Stimulated activated CD8-positive, alpha-beta memory T cell treated with anti-CD3 and anti-CD28 coated beads, Interleukin-7, amount 100 ng/mL, for 1 hour (primary cell): ENCODE data around the gene GTF2H4.

ENCODE experiments used
- DNase-seq, 2 donors: peaks; one replicate each; pipeline ENCODE4 v3.0.0-alpha.2; 2020; ENCODE audit warnings: low read depth in 2 of 2

GTF2H4 gene

GRCh38 chr6:30955367-30956042 lies 47.5 kb downstream of the GTF2H4 start:
- DNase-seq, result peak; percentile 47 to 49

- no peak for DNase-seq
Observed at GRCh38 chr6:30957716-30958115, 49.7 kb downstream of the GTF2H4 start.

GRCh38 chr6:30960907-30961673 lies 53.1 kb downstream of the GTF2H4 start:
- DNase-seq, result no peak

GRCh38 chr6:30962716-30963115 lies 54.7 kb downstream of the GTF2H4 start:
- no peak for DNase-seq

DNA sequence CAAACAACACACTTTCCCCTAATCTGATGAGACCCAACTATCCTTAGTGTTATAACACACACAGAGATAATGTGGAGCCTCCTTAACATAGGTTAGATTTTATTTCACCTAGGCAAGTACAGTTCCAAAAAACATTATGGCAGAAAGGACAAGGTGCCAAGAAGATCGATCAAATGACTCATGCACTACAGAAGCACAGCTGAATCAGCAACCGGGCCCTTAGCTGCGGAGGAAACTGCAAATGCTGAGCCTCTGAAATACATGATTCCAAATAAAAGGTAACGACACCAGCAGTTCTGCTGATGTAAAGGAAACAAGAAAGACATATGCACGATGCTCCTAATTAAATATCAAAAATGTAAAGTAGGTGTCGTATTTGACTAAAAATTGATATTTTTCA lies 55.6 kb downstream of the GTF2H4 start:
- DNase-seq, result no peak
